ENCODE results near the gene ADGRB3. TPM values are rescaled to one million over a fixed set of nuclear protein-coding genes. Genes with fewer than 3 reads are reported as not detected.

ADGRB3 gene
- total and polyA plus RNA-seq, 7 donors: 0.60 to 11.5 (median 9.7) TPM; not detected in 1

DNA sequence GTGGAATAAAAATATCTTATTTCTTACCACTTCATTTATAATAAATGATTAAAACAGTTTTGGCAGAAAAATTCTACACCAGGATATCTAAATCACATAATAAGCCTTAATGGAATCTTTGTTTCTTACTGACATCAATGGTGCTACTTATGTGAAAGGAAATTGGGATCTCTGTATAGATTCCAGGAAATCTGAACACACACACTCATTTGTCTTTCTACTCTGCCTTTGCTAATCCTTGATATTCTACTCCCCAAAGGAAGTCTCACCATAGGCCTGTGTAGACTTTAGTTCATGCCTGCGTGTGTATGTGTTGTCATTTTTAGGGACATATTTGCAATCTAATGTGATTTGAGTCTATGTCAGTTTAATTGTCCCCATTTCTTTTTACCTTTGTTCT lies 7.9 kb downstream of the ADGRB3 start:
- Histone ChIP-seq H3K4me1 (no peaks in the 10 kb centered on the region), H3K36me3 (no peaks in the 10 kb centered on the region), H3K27me3 (peaks cover 0 to 3% (median 2%) of the 10 kb centered on the region in 3 donors), H3K4me3 (no peak overlapping the region), H3K9me3 (no peaks in the 10 kb centered on the region), H3K27ac (no peak overlapping the region)
- TF ChIP-seq EP300 (IDR thresholded peaks at IDR 0.05) (no peak), POLR2AphosphoS5 (IDR thresholded peaks at IDR 0.05) (no peak), POLR2A (IDR thresholded peaks at IDR 0.05) (no peak)
- TF ChIP-seq, protein P1, sequence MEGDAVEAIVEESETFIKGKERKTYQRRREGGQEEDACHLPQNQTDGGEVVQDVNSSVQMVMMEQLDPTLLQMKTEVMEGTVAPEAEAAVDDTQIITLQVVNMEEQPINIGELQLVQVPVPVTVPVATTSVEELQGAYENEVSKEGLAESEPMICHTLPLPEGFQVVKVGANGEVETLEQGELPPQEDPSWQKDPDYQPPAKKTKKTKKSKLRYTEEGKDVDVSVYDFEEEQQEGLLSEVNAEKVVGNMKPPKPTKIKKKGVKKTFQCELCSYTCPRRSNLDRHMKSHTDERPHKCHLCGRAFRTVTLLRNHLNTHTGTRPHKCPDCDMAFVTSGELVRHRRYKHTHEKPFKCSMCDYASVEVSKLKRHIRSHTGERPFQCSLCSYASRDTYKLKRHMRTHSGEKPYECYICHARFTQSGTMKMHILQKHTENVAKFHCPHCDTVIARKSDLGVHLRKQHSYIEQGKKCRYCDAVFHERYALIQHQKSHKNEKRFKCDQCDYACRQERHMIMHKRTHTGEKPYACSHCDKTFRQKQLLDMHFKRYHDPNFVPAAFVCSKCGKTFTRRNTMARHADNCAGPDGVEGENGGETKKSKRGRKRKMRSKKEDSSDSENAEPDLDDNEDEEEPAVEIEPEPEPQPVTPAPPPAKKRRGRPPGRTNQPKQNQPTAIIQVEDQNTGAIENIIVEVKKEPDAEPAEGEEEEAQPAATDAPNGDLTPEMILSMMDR (IDR thresholded peaks at IDR 0.05): no peak
- WGBS, 2 donors: 80 to 81% methylated on average over 1 of the region's 1 CpG
- no peak for DNase-seq
- intact Hi-C loops (cut with DNase I): no loop called here

DNA sequence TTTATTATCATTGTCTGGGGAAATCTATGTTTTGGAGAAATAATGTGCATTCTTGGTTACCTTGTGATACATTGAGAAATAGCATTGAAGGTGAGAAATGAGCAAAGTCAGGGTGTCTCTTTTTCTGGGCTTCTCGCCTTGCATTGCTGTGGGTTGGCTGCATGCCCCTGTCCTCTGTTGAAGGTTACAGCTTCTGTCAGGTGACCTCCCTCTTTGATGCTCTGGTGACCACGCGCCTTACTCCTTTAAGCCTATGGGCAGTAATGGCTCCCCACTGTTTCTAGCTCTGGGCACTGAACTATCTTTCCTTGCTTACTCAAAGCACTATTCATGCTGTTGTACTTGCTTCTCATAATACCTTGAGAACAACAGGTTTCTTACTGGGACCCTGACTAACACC lies 14.6 kb downstream of the ADGRB3 start:
- 74 to 88% methylated on average over 3 of the region's 3 CpGs for WGBS, 2 donors
- Histone ChIP-seq H3K4me1 (no peaks in the 10 kb centered on the region), H3K27me3 (no peaks in the 10 kb centered on the region), H3K4me3 (no peak overlapping the region), H3K9me3 (no peaks in the 10 kb centered on the region), H3K27ac (no peak overlapping the region), H3K36me3 (no peaks in the 10 kb centered on the region)
- no peak for DNase-seq
- TF ChIP-seq, protein P1 (IDR thresholded peaks at IDR 0.05): no peak
- TF ChIP-seq POLR2A (IDR thresholded peaks at IDR 0.05) (no peak), EP300 (IDR thresholded peaks at IDR 0.05) (no peak), POLR2AphosphoS5 (IDR thresholded peaks at IDR 0.05) (no peak)
- intact Hi-C loops (cut with DNase I): no loop called here

DNA sequence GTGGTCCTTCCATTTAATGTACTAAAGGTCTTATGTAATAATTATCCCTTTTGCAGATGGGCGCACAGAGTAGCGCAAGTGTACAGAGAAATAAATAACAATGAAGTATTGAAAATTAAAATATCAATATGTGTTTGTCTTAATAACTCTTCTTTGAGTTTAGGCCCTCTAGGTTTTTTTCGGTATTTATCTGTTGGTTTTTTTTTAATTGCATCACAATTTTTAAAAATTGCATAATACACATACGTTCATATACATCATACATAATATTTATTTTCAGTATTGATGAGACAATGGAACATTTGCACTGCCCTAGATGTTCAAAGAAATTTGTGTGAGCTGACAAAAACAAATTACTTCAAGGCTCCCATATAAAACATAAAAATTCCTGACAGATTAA lies 15.1 kb downstream of the ADGRB3 start:
- Histone ChIP-seq H3K4me1 (no peaks in the 10 kb centered on the region), H3K27me3 (no peaks in the 10 kb centered on the region), H3K27ac (no peak overlapping the region), H3K36me3 (no peaks in the 10 kb centered on the region), H3K9me3 (no peaks in the 10 kb centered on the region), H3K4me3 (no peak overlapping the region)
- intact Hi-C loops (cut with DNase I): no loop called here
- TF ChIP-seq, protein P1 (IDR thresholded peaks at IDR 0.05): no peak
- TF ChIP-seq EP300 (IDR thresholded peaks at IDR 0.05) (no peak), POLR2AphosphoS5 (IDR thresholded peaks at IDR 0.05) (no peak), POLR2A (IDR thresholded peaks at IDR 0.05) (no peak)
- DNase-seq: no peak
- 89 to 92% methylated on average over 4 of the region's 4 CpGs for WGBS, 2 donors

DNA sequence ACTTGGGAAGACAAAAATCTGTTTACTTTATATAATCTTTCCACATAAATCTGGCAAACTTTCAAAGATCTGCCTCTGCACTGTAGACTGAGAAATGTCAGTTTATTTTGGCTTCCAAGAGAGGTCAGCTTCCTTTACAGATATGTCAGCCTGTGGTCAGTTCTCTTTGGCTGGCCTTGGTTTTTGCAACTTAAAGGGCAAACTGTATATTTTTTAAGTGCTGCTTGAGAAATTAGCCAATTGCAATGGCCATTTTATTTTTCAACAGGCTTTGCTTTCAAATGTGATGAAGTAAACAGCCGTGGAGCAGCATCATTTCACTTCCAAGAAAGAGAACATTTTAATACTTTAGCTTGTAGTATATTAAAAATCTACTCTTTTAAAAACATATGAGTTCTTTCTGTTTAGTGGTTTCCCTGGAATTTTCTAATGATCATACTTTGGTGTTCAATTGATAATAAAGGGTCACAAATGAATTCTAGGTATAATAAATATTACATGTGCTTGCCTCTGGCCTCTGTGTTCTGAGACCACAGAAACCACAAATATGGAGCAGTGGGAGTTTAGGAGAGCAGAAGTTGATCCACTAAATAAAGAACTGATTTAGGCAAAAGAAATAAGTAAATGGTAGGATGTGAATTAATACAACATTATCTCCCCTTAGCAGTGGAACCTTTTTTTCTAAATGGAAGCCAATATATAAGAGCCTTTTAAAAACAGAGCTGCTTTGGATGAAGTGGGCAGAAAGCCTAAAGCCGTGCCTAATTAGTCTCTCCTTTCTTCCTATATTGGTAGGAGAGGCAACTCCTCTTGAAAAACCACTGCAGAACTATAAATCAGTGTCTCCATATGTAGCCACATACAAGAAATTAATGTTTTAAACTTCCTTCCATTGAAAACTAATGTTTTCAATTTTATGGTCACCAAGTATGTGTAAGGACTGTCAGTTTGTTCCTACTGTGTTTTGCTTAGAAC lies 16.2 kb downstream of the ADGRB3 start:
- Histone ChIP-seq H3K4me3 (no peak overlapping the region), H3K9me3 (no peaks in the 10 kb centered on the region), H3K27me3 (no peaks in the 10 kb centered on the region), H3K4me1 (no peaks in the 10 kb centered on the region), H3K27ac (no peak overlapping the region), H3K36me3 (no peaks in the 10 kb centered on the region)
- 55 to 61% methylated on average over 2 of the region's 2 CpGs for WGBS, 2 donors
- intact Hi-C loops (cut with DNase I): no loop called here
- no peak for DNase-seq
- TF ChIP-seq, protein P1 (IDR thresholded peaks at IDR 0.05): no peak
- TF ChIP-seq POLR2AphosphoS5 (IDR thresholded peaks at IDR 0.05) (no peak), EP300 (IDR thresholded peaks at IDR 0.05) (no peak), POLR2A (IDR thresholded peaks at IDR 0.05) (no peak)

Measured in sigmoid colon (tissue), 7 donors.